Hematopoietic multipotent progenitor cell treated with erythropoietin and hydrocortisone succinate and interleukin-3 and kit ligand, for 8 days (in vitro differentiated cells): ENCODE results near the gene EPHB1.

ENCODE experiments used
- DNase-seq: peaks from one replicate; pipeline ENCODE4 v3.0.0-alpha.2; 2015

The EPHB1 gene

GRCh38 chr3:134886991-134887390 lies 91.9 kb downstream of the EPHB1 start:
- DNase-seq: no peak

- no peak for DNase-seq
Measured at GRCh38 chr3:134887536-134887935, 92.5 kb downstream of the EPHB1 start.

GRCh38 chr3:134892326-134892725 lies 97.3 kb downstream of the EPHB1 start:
- DNase-seq: no peak

GRCh38 chr3:134892761-134893160 lies 97.7 kb downstream of the EPHB1 start:
- no peak for DNase-seq

- DNase-seq: no peak
Measured at GRCh38 chr3:134894533-134894932, 99.5 kb downstream of the EPHB1 start.

GRCh38 chr3:134895181-134895580 lies 100.1 kb downstream of the EPHB1 start:
- no peak for DNase-seq

- DNase-seq: no peak
Measured at GRCh38 chr3:134896141-134896540, 101.1 kb downstream of the EPHB1 start.

- no peak for DNase-seq
Measured at GRCh38 chr3:134896696-134897095, 101.6 kb downstream of the EPHB1 start.

- no peak for DNase-seq
Measured at GRCh38 chr3:134897391-134898141, 102.5 kb downstream of the EPHB1 start.

- DNase-seq: no peak
Measured at GRCh38 chr3:134898181-134898754, 103.2 kb downstream of the EPHB1 start.

- no peak for DNase-seq
Measured at GRCh38 chr3:134899786-134900185, 104.7 kb downstream of the EPHB1 start.

- DNase-seq: no peak
Measured at GRCh38 chr3:134900482-134900881, 105.4 kb downstream of the EPHB1 start.

- DNase-seq: no peak
Measured at GRCh38 chr3:134901461-134901860, 106.4 kb downstream of the EPHB1 start.

- DNase-seq: no peak
Measured at GRCh38 chr3:134903837-134904236, 108.8 kb downstream of the EPHB1 start.

- DNase-seq: no peak
Measured at GRCh38 chr3:134904241-134904771, 109.2 kb downstream of the EPHB1 start.

- no peak for DNase-seq
Measured at GRCh38 chr3:134904776-134905646, 110.0 kb downstream of the EPHB1 start.

- DNase-seq: no peak
Measured at GRCh38 chr3:134905647-134905935, 110.5 kb downstream of the EPHB1 start.

- DNase-seq: no peak
Measured at GRCh38 chr3:134908271-134908670, 113.2 kb downstream of the EPHB1 start.

- no peak for DNase-seq
Measured at GRCh38 chr3:134910026-134910425, 115.0 kb downstream of the EPHB1 start.

- no peak for DNase-seq
Measured at GRCh38 chr3:134911586-134912548, 116.8 kb downstream of the EPHB1 start.

- no peak for DNase-seq
Measured at GRCh38 chr3:134916276-134916961, 121.4 kb downstream of the EPHB1 start.

GRCh38 chr3:134917631-134918030 lies 122.6 kb downstream of the EPHB1 start:
- DNase-seq: no peak
